Activated CD8-positive, alpha-beta memory T cell treated with anti-CD3 and anti-CD28 coated beads for 48 hours (primary cell): ENCODE measurements around the gene MMP13.
"Not testable (repeated sequence)": the region's sequence is repeated elsewhere in the genome, so short reads cannot be mapped to it uniquely, and the experiment has no call there.

Source experiments
- DNase-seq, 3 experiments: peaks; one replicate each; pipeline ENCODE4 v3.0.0-alpha.2; 2020; ENCODE audit warnings: low read depth in 2 of 3, low spot score in 2 of 3

MMP13 gene

GRCh38 chr11:102936864-102937509, 18.5 kb downstream of the MMP13 start:
- DNase-seq, result no peak

GRCh38 chr11:102935514-102935913, 20.0 kb downstream of the MMP13 start:
- no peak for DNase-seq

GRCh38 chr11:102934735-102935134, 20.8 kb downstream of the MMP13 start:
- no peak for DNase-seq

GRCh38 chr11:102933627-102934026, 21.9 kb downstream of the MMP13 start:
- no peak for DNase-seq

- no peak for DNase-seq
Observed at GRCh38 chr11:102932678-102933077, 22.9 kb downstream of the MMP13 start.

GRCh38 chr11:102930451-102930850, 25.1 kb downstream of the MMP13 start:
- no peak for DNase-seq

GRCh38 chr11:102929972-102930371, 25.6 kb downstream of the MMP13 start:
- no peak for DNase-seq

- DNase-seq, result no peak
Observed at GRCh38 chr11:102929166-102929565, 26.4 kb downstream of the MMP13 start.

GRCh38 chr11:102928247-102928646, 27.3 kb downstream of the MMP13 start:
- no peak for DNase-seq

- DNase-seq, result no peak
Observed at GRCh38 chr11:102927624-102927990, 27.9 kb downstream of the MMP13 start.

GRCh38 chr11:102926961-102927623, 28.4 kb downstream of the MMP13 start:
- no peak for DNase-seq

GRCh38 chr11:102926517-102926916, 29.0 kb downstream of the MMP13 start:
- no peak for DNase-seq

- DNase-seq, result no peak
Observed at GRCh38 chr11:102925988-102926387, 29.5 kb downstream of the MMP13 start.

GRCh38 chr11:102924851-102925380, 30.6 kb downstream of the MMP13 start:
- no peak for DNase-seq

GRCh38 chr11:102921587-102922220, 33.8 kb downstream of the MMP13 start:
- DNase-seq, result no peak

GRCh38 chr11:102920118-102920684, 35.3 kb downstream of the MMP13 start:
- no peak for DNase-seq

- no peak for DNase-seq
Observed at GRCh38 chr11:102915044-102915375, 40.5 kb downstream of the MMP13 start.

GRCh38 chr11:102914238-102915043, 41.1 kb downstream of the MMP13 start:
- DNase-seq, result no peak

GRCh38 chr11:102912482-102912830, 43.1 kb downstream of the MMP13 start:
- no peak for DNase-seq

- DNase-seq, result no peak
Observed at GRCh38 chr11:102911758-102912481, 43.6 kb downstream of the MMP13 start.

GRCh38 chr11:102905848-102906247, 49.7 kb downstream of the MMP13 start:
- DNase-seq, result not testable (repeated sequence)
